ENCODE measurements around the gene MAPK11. TPM values are rescaled to one million over a fixed set of nuclear protein-coding genes. Genes with fewer than 3 reads are reported as not detected.
A peak's percentile ranks its signal among the peaks of the same experiment; 100 is the strongest.

Gene MAPK11
- total RNA-seq = 10 to 100 TPM in 1 of 5 experiments, 1 to 10 TPM in 4; 1.3 to 22.9 (median 4.5) TPM
- polyA plus RNA-seq = under 1 TPM; 0.13 to 0.19 TPM
- 8.2 reads per million, percentile 32 among the genes with 10 or more reads in this experiment for total RNA-seq

- Mint-ChIP-seq H3K4me1 (peaks cover 5 to 18% (median 13%) of the 10 kb centered on the region in 7 donors), H3K9me3 (no peaks in the 10 kb centered on the region), H3K4me3 (peak within 1 kb of the TSS; percentile 60 to 82 (median 74)), H3K36me3 (peaks cover 0 to 3% (median 0%) of the 10 kb centered on the region in 5 donors), H3K27me3 (peaks cover 0 to 16% (median 0%) of the 10 kb centered on the region in 5 donors), H3K27ac (peak within 1 kb of the TSS in 2 of 9 donors; percentile 48 to 55)
- Histone ChIP-seq H3K27ac (ENCODE audit: low read depth, low read length) (peak within 1 kb of the TSS; percentile 23), H3K27me3 (ENCODE audit: control insufficient read depth in 2 of 2, insufficient read depth in 2 of 2, low read length in 2 of 2) (no peaks in the 10 kb centered on the region), H3K9me3 (ENCODE audit: control insufficient read depth in 2 of 3, low read length in 3 of 3) (no peaks in the 10 kb centered on the region), H3K4me1 (ENCODE audit: control insufficient read depth in 2 of 2, insufficient read depth in 2 of 2, low read length in 2 of 2) (peaks cover 3 to 18% of the 10 kb centered on the region in 2 donors), H3K4me3 (ENCODE audit: low read length) (peak within 1 kb of the TSS; percentile 68), H3K36me3 (ENCODE audit: control insufficient read depth in 2 of 3, insufficient read depth in 3 of 3, low read length in 3 of 3) (no peaks in the 10 kb centered on the region)
- ChIA-PET POLR2A (no interaction called here), CTCF (interaction anchor here (0.6 kb wide), 1 partner anchor 403 kb away, joined by 3 read pairs; no protein-coding TSS in a partner anchor)
- ATAC-seq (peak; percentile 76), DNase-seq (peak; percentile 47 to 83 (median 69))
- intact Hi-C loops (cut with micrococcal nuclease) = loop anchor here (1.0 to 10.0 kb wide), 13 partner anchors 18 to 351 kb away; partner anchors contain the start of genes NCAPH2 (in 2 of the 2), CHKB (in 1 of the 2), DENND6B (in 1 of the 2) and HDAC10 (in 1 of the 2)
Measured at GRCh38 chr22:50269970-50270665, at the start of gene MAPK11. TSS of gene MAPK11 (minus strand) at chr22:50270380. CDS start at chr22:50270292, 88 bp downstream.

GRCh38 chr22:50319503-50319951 is 49.3 kb upstream of the MAPK11 start:
- H3K27ac ChIP-seq (ENCODE audit: low read depth, low read length) = no peak overlapping the region
- H3K4me1 ChIP-seq (ENCODE audit: control insufficient read depth in 2 of 2, insufficient read depth in 2 of 2, low read length in 2 of 2) = peaks cover 5 to 6% of the 10 kb centered on the region in 2 donors
- H3K36me3 ChIP-seq (ENCODE audit: control insufficient read depth in 2 of 3, insufficient read depth in 3 of 3, low read length in 3 of 3) = no peaks in the 10 kb centered on the region
- H3K27me3 Mint-ChIP-seq = peaks cover 0 to 6% (median 0%) of the 10 kb centered on the region in 5 donors
- peaks cover 4 to 9% (median 7%) of the 10 kb centered on the region in 7 donors for H3K4me1 Mint-ChIP-seq
- ATAC-seq (no peak), DNase-seq (no peak)
- H3K4me3 ChIP-seq (ENCODE audit: low read length) = no peak overlapping the region
- intact Hi-C loops (cut with micrococcal nuclease) = no loop called here
- CTCF ChIA-PET = interaction anchor here (1.2 kb wide), 1 partner anchor 9 kb away, joined by 3 read pairs; no protein-coding TSS in a partner anchor
- H3K9me3 ChIP-seq (ENCODE audit: control insufficient read depth in 2 of 3, low read length in 3 of 3) = no peaks in the 10 kb centered on the region
- POLR2A ChIA-PET = no interaction called here
- H3K4me3 Mint-ChIP-seq = no peak overlapping the region
- H3K9me3 Mint-ChIP-seq = no peaks in the 10 kb centered on the region
- no peak overlapping the region for H3K27ac Mint-ChIP-seq
- H3K36me3 Mint-ChIP-seq = no peaks in the 10 kb centered on the region
- no peaks in the 10 kb centered on the region for H3K27me3 ChIP-seq (ENCODE audit: control insufficient read depth in 2 of 2, insufficient read depth in 2 of 2, low read length in 2 of 2)

GRCh38 chr22:50318698-50319411 is 48.7 kb upstream of the MAPK11 start:
- H3K27ac Mint-ChIP-seq = no peak overlapping the region
- ATAC-seq = no peak
- peaks cover 0 to under 1% (median 0%) of the 10 kb centered on the region in 5 donors for H3K27me3 Mint-ChIP-seq
- CTCF ChIA-PET = interaction anchor here (1.2 kb wide), 1 partner anchor 10 kb away, joined by 3 read pairs; no protein-coding TSS in a partner anchor
- H3K4me1 Mint-ChIP-seq = peaks cover 9 to 15% (median 12%) of the 10 kb centered on the region in 7 donors
- DNase-seq = no peak
- POLR2A ChIA-PET = interaction anchor here (0.6 kb wide), 1 partner anchor 91 kb away, joined by 3 read pairs; no protein-coding TSS in a partner anchor
- H3K4me3 Mint-ChIP-seq = no peak overlapping the region
- H3K9me3 ChIP-seq (ENCODE audit: control insufficient read depth in 2 of 3, low read length in 3 of 3) = no peaks in the 10 kb centered on the region
- no peak overlapping the region for H3K4me3 ChIP-seq (ENCODE audit: low read length)
- no peaks in the 10 kb centered on the region for H3K9me3 Mint-ChIP-seq
- no peaks in the 10 kb centered on the region for H3K36me3 ChIP-seq (ENCODE audit: control insufficient read depth in 2 of 3, insufficient read depth in 3 of 3, low read length in 3 of 3)
- H3K4me1 ChIP-seq (ENCODE audit: control insufficient read depth in 2 of 2, insufficient read depth in 2 of 2, low read length in 2 of 2) = peaks cover 11 to 13% of the 10 kb centered on the region in 2 donors
- H3K27me3 ChIP-seq (ENCODE audit: control insufficient read depth in 2 of 2, insufficient read depth in 2 of 2, low read length in 2 of 2) = no peaks in the 10 kb centered on the region
- intact Hi-C loops (cut with micrococcal nuclease) = no loop called here
- H3K36me3 Mint-ChIP-seq = no peaks in the 10 kb centered on the region
- H3K27ac ChIP-seq (ENCODE audit: low read depth, low read length) = no peak overlapping the region

GRCh38 chr22:50318356-50318697 is 48.1 kb upstream of the MAPK11 start:
- Mint-ChIP-seq H3K9me3 (no peaks in the 10 kb centered on the region), H3K4me1 (peaks cover 9 to 18% (median 12%) of the 10 kb centered on the region in 7 donors), H3K27ac (no peak overlapping the region), H3K36me3 (no peaks in the 10 kb centered on the region), H3K4me3 (no peak overlapping the region), H3K27me3 (no peaks in the 10 kb centered on the region)
- Histone ChIP-seq H3K36me3 (ENCODE audit: control insufficient read depth in 2 of 3, insufficient read depth in 3 of 3, low read length in 3 of 3) (no peaks in the 10 kb centered on the region), H3K4me3 (ENCODE audit: low read length) (no peak overlapping the region), H3K4me1 (ENCODE audit: control insufficient read depth in 2 of 2, insufficient read depth in 2 of 2, low read length in 2 of 2) (peaks cover 14 to 17% of the 10 kb centered on the region in 2 donors), H3K27ac (ENCODE audit: low read depth, low read length) (no peak overlapping the region), H3K27me3 (ENCODE audit: control insufficient read depth in 2 of 2, insufficient read depth in 2 of 2, low read length in 2 of 2) (no peaks in the 10 kb centered on the region), H3K9me3 (ENCODE audit: control insufficient read depth in 2 of 3, low read length in 3 of 3) (no peaks in the 10 kb centered on the region)
- POLR2A ChIA-PET = no interaction called here
- DNase-seq (no peak), ATAC-seq (no peak)
- intact Hi-C loops (cut with micrococcal nuclease) = no loop called here
- CTCF ChIA-PET = no interaction called here

DNA sequence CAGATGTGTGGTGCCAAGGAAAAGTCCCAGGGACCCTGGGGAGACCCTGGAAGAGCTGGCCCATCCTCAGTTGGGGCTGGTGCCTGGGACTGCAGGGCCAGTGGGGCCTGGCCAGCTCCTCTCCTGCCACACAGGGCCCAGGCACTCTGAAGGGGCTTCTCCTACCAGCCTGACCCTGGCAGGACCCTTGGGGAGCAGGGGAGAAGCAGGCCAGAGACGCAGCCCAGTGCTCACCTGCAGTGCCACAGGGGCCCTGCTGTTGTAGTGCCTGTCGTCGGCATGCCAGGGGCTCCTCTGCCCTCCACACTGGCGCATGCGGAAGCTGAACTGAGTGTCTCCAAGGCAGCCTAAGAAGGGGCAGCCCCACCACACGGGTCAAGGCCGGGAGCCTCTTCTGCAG is 47.5 kb upstream of the MAPK11 start:
- intact Hi-C loops (cut with micrococcal nuclease) = no loop called here
- Mint-ChIP-seq H3K9me3 (no peaks in the 10 kb centered on the region), H3K27me3 (no peaks in the 10 kb centered on the region), H3K4me1 (peaks cover 9 to 18% (median 12%) of the 10 kb centered on the region in 7 donors), H3K36me3 (no peaks in the 10 kb centered on the region), H3K4me3 (no peak overlapping the region), H3K27ac (no peak overlapping the region)
- H3K4me3 ChIP-seq (ENCODE audit: low read length) = no peak overlapping the region
- DNase-seq = no peak
- no peak overlapping the region for H3K27ac ChIP-seq (ENCODE audit: low read depth, low read length)
- peaks cover 14 to 17% of the 10 kb centered on the region in 2 donors for H3K4me1 ChIP-seq (ENCODE audit: control insufficient read depth in 2 of 2, insufficient read depth in 2 of 2, low read length in 2 of 2)
- ChIA-PET CTCF (no interaction called here), POLR2A (no interaction called here)
- no peaks in the 10 kb centered on the region for H3K27me3 ChIP-seq (ENCODE audit: control insufficient read depth in 2 of 2, insufficient read depth in 2 of 2, low read length in 2 of 2)
- ATAC-seq = no peak
- H3K9me3 ChIP-seq (ENCODE audit: control insufficient read depth in 2 of 3, low read length in 3 of 3) = no peaks in the 10 kb centered on the region
- H3K36me3 ChIP-seq (ENCODE audit: control insufficient read depth in 2 of 3, insufficient read depth in 3 of 3, low read length in 3 of 3) = no peaks in the 10 kb centered on the region

DNA sequence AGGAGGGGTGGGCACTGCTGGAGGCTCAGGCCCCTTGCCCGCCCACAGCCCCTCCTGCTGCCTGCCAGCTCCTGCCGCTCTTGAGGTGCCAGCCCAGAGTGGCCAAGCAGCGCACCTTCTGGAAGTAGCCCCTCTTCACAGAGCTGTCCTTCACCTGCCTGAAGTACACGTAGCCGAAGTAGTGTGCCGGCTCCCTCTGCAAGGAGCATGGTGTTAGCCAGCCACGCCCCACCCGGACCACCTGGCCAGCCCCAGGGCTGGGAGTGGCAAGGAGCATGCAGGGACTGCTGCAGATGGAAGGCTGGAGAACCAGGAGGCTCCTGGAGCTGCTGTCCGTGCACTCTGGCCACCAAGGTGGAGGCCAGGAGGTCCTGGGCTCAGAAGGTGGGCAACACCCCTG is 47.0 kb upstream of the MAPK11 start:
- H3K9me3 ChIP-seq (ENCODE audit: control insufficient read depth in 2 of 3, low read length in 3 of 3) = no peaks in the 10 kb centered on the region
- H3K4me3 ChIP-seq (ENCODE audit: low read length) = no peak overlapping the region
- ChIA-PET POLR2A (no interaction called here), CTCF (no interaction called here)
- Mint-ChIP-seq H3K27ac (peak overlapping the region in 1 of 9 donors; percentile 63), H3K4me3 (no peak overlapping the region), H3K9me3 (no peaks in the 10 kb centered on the region), H3K36me3 (no peaks in the 10 kb centered on the region), H3K27me3 (no peaks in the 10 kb centered on the region), H3K4me1 (peaks cover 9 to 18% (median 12%) of the 10 kb centered on the region in 7 donors)
- intact Hi-C loops (cut with micrococcal nuclease) = no loop called here
- no peak for DNase-seq
- no peak for ATAC-seq
- H3K4me1 ChIP-seq (ENCODE audit: control insufficient read depth in 2 of 2, insufficient read depth in 2 of 2, low read length in 2 of 2) = peaks cover 14 to 17% of the 10 kb centered on the region in 2 donors
- no peak overlapping the region for H3K27ac ChIP-seq (ENCODE audit: low read depth, low read length)
- H3K36me3 ChIP-seq (ENCODE audit: control insufficient read depth in 2 of 3, insufficient read depth in 3 of 3, low read length in 3 of 3) = no peaks in the 10 kb centered on the region
- H3K27me3 ChIP-seq (ENCODE audit: control insufficient read depth in 2 of 2, insufficient read depth in 2 of 2, low read length in 2 of 2) = no peaks in the 10 kb centered on the region

Data from naive thymus-derived CD4-positive, alpha-beta T cell (primary cell).